ENCODE measurements around the gene LTA.

- TF ChIP-seq CTCF (IDR thresholded peaks at IDR 0.05) (no peak), EZH2 (IDR thresholded peaks at IDR 0.05; ENCODE audit: borderline replicate concordance, insufficient read depth, low read depth, low read length, poor library complexity, severe bottlenecking) (no peak)
These were observed 5.5 kb downstream of the LTA start for GRCh38 chr6:31577579-31577966.

Data from B cell (primary cell).